ENCODE results near the gene GPR18.

Gene GPR18

GRCh38 chr13:99289271-99289670, 31.1 kb upstream of the GPR18 start:
- Histone ChIP-seq H3K9me3 (ENCODE audit: control insufficient read depth, insufficient read depth, low read length) (no peaks in the 10 kb centered on the region), H3K79me2 (ENCODE audit: control insufficient read depth, low read length) (no peaks in the 10 kb centered on the region), H3K4me3 (ENCODE audit: low read length) (no peak overlapping the region), H3K9me2 (replicated peaks; ENCODE audit: control insufficient read depth, low read length) (no peaks in the 10 kb centered on the region), H3K27ac (ENCODE audit: low read depth, low read length) (no peak overlapping the region), H4K20me1 (ENCODE audit: control insufficient read depth, insufficient read depth, low read depth, low read length) (peaks cover 8% of the 10 kb centered on the region; the same call in 1 of the 2 replicates), H3K27me3 (ENCODE audit: control insufficient read depth, low read length) (no peaks in the 10 kb centered on the region), H3K4me2 (ENCODE audit: low read length) (no peak overlapping the region), H3K36me3 (ENCODE audit: control insufficient read depth, low read length) (0 out of 2 replicates have a peak, but pooled peaks cover 4% of the 10 kb centered on the region), H3F3A (ENCODE audit: control insufficient read depth, insufficient read depth) (no peaks in the 10 kb centered on the region), H3K4me1 (ENCODE audit: control insufficient read depth, low read length) (no peaks in the 10 kb centered on the region)
- TF ChIP-seq CTCF (IDR thresholded peaks at IDR 0.05; ENCODE audit: low read depth, low read length, poor library complexity, severe bottlenecking), result no peak
- no peak for TF ChIP-seq EZH2phosphoT487 (IDR thresholded peaks at IDR 0.05; ENCODE audit: borderline replicate concordance, low read length)

DNA sequence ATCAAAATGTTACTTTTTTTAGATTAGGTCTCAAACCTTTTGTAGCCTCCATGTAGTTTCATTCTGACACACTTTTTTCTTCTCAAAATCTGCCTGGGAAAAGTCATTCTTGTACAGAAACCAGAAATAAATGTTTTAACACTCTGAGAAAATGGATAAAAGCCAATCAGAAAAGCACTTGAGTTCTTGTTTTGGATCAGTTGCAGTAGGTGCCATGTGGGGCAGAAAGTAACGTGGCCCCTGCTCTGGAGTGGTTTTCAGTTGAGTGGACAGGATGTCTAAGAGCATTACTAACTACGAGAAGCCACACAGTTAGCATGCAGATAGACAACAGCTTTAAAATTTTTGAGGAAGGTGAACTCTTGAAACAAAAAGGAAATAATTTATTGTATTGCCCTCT, 29.9 kb upstream of the GPR18 start:
- Histone ChIP-seq H3F3A (ENCODE audit: control insufficient read depth, insufficient read depth) (no peaks in the 10 kb centered on the region), H3K27me3 (ENCODE audit: control insufficient read depth, low read length) (no peaks in the 10 kb centered on the region), H4K20me1 (ENCODE audit: control insufficient read depth, insufficient read depth, low read depth, low read length) (peaks cover 11% of the 10 kb centered on the region), H3K4me1 (ENCODE audit: control insufficient read depth, low read length) (peaks cover 2% of the 10 kb centered on the region), H3K4me2 (ENCODE audit: low read length) (no peak overlapping the region), H3K79me2 (ENCODE audit: control insufficient read depth, low read length) (no peaks in the 10 kb centered on the region), H3K27ac (ENCODE audit: low read depth, low read length) (no peak overlapping the region), H3K36me3 (ENCODE audit: control insufficient read depth, low read length) (0 out of 2 replicates have a peak, but pooled peaks cover 4% of the 10 kb centered on the region), H3K9me3 (ENCODE audit: control insufficient read depth, insufficient read depth, low read length) (no peaks in the 10 kb centered on the region), H3K4me3 (ENCODE audit: low read length) (no peak overlapping the region), H3K9me2 (replicated peaks; ENCODE audit: control insufficient read depth, low read length) (no peaks in the 10 kb centered on the region)
- TF ChIP-seq EZH2phosphoT487 (IDR thresholded peaks at IDR 0.05; ENCODE audit: borderline replicate concordance, low read length), result no peak

GRCh38 chr13:99287551-99287950, 29.4 kb upstream of the GPR18 start:
- H3K27me3 ChIP-seq (ENCODE audit: control insufficient read depth, low read length), result no peaks in the 10 kb centered on the region
- H3K27ac ChIP-seq (ENCODE audit: low read depth, low read length), result no peak overlapping the region
- H3K4me2 ChIP-seq (ENCODE audit: low read length), result no peak overlapping the region
- no peaks in the 10 kb centered on the region for H3K79me2 ChIP-seq (ENCODE audit: control insufficient read depth, low read length)
- no peak overlapping the region for H3K4me3 ChIP-seq (ENCODE audit: low read length)
- no peaks in the 10 kb centered on the region for H3K9me3 ChIP-seq (ENCODE audit: control insufficient read depth, insufficient read depth, low read length)
- H3K9me2 ChIP-seq (replicated peaks; ENCODE audit: control insufficient read depth, low read length), result no peaks in the 10 kb centered on the region
- H3K36me3 ChIP-seq (ENCODE audit: control insufficient read depth, low read length), result 0 out of 2 replicates have a peak, but pooled peaks cover 4% of the 10 kb centered on the region
- peaks cover 3% of the 10 kb centered on the region for H3F3A ChIP-seq (ENCODE audit: control insufficient read depth, insufficient read depth)
- peaks cover 16% of the 10 kb centered on the region for H4K20me1 ChIP-seq (ENCODE audit: control insufficient read depth, insufficient read depth, low read depth, low read length)
- H3K4me1 ChIP-seq (ENCODE audit: control insufficient read depth, low read length), result peaks cover 8% of the 10 kb centered on the region
- TF ChIP-seq EZH2phosphoT487 (IDR thresholded peaks at IDR 0.05; ENCODE audit: borderline replicate concordance, low read length), result no peak
- no peak for TF ChIP-seq CTCF (IDR thresholded peaks at IDR 0.05; ENCODE audit: low read depth, low read length, poor library complexity, severe bottlenecking)

DNA sequence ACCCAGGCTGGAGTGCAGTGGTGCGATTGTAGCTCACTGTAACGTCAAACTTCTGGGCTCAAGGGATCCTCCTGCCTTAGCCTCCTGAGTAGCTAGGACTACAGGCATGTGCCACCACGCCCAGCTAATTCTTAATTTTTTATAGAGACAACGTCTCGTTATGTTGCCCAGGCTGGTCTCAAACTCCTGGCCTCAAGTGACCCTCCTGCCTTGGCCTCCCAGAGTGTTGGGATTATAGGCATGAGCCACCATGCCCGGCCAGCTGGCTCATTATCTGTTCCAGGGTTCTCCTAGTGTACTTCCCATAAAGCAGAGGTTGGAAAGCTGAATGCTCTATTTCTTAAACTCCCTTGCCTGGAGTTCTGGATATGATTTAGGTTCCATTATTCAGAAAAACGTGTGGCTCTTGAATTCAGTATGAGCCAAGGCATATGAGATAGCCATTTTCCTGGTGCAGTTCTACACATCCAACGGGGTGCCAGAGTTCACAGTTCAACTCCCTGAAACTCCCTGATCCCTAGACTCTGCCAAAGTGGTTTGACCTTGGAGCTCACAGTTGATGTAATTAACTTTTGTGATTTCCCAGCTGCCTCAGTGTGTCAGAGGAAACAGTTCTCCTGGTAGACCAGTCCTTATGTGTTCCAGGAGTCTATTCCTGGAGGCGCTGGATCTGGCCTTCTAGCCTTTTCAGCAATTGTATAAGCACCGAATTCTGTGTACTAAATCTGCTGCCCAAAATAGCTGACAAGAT, 27.4 kb upstream of the GPR18 start:
- Histone ChIP-seq H3K4me3 (ENCODE audit: low read length) (no peak overlapping the region), H3K4me2 (ENCODE audit: low read length) (no peak overlapping the region), H4K20me1 (ENCODE audit: control insufficient read depth, insufficient read depth, low read depth, low read length) (peaks cover 29% of the 10 kb centered on the region), H3F3A (ENCODE audit: control insufficient read depth, insufficient read depth) (peaks cover 15% of the 10 kb centered on the region), H3K9me2 (replicated peaks; ENCODE audit: control insufficient read depth, low read length) (no peaks in the 10 kb centered on the region), H3K27ac (ENCODE audit: low read depth, low read length) (no peak overlapping the region), H3K9me3 (ENCODE audit: control insufficient read depth, insufficient read depth, low read length) (no peaks in the 10 kb centered on the region), H3K36me3 (ENCODE audit: control insufficient read depth, low read length) (0 out of 2 replicates have a peak, but pooled peaks cover 4% of the 10 kb centered on the region), H3K79me2 (ENCODE audit: control insufficient read depth, low read length) (no peaks in the 10 kb centered on the region), H3K4me1 (ENCODE audit: control insufficient read depth, low read length) (peaks cover 27% of the 10 kb centered on the region), H3K27me3 (ENCODE audit: control insufficient read depth, low read length) (no peaks in the 10 kb centered on the region)
- TF ChIP-seq EZH2phosphoT487 (IDR thresholded peaks at IDR 0.05; ENCODE audit: borderline replicate concordance, low read length), result no peak
- no peak for TF ChIP-seq CTCF (IDR thresholded peaks at IDR 0.05; ENCODE audit: low read depth, low read length, poor library complexity, severe bottlenecking)
